Pancreas (tissue), 10 donors: ENCODE measurements around the gene FASN. TPM values are rescaled to one million over a fixed set of nuclear protein-coding genes. Genes with fewer than 3 reads are reported as not detected.

Experiments used
- ATAC-seq, 4 donors: fragments of 200-7000 bp; cut with Tn5 transposase; one replicate each; pipeline versions ENCODE4 v1.8.0 to v1.9.1; 2020; ENCODE audit warnings: mild to moderate bottlenecking in 4 of 4, moderate library complexity in 4 of 4
- DNase-seq, 6 donors: peaks; one replicate each; pipeline ENCODE4 v3.0.0-alpha.2; 2020
- FAIRE-seq: peaks from 2 replicates; lab custom pipeline; 2012; peaks lifted over from hg19 to GRCh38; lab: Jason Lieb, UNC
- H3K27ac ChIP-seq, 4 donors: fragments of 200-600 bp; sonication (generic); 1 replicate in 3 of 4; 2 replicates in 1 of 4; pipeline versions ENCODE4 v1.5.0 to v1.8.0; 2020
- H3K27me3 ChIP-seq, 4 donors: fragments of 200-600 bp; one replicate each; pipeline ENCODE4 v1.8.0; 2021
- H3K36me3 ChIP-seq, 3 donors: fragments of 200-600 bp; sonication (generic) in 1 of 3; one replicate each; pipeline versions ENCODE4 v1.5.0 to v1.8.0; 2020 to 2021
- H3K4me1 ChIP-seq, 3 donors: fragments of 200-600 bp; one replicate each; pipeline ENCODE4 v1.8.0; 2021
- H3K4me3 ChIP-seq, 4 donors: fragments of 200-600 bp; sonication (generic) in 2 of 4; one replicate each; pipeline versions ENCODE4 v1.5.0 to v1.8.0; 2020 to 2021
- H3K9me3 ChIP-seq, 4 donors: fragments of 200-600 bp; one replicate each; pipeline ENCODE4 v1.8.0; 2021
- WGBS, 2 donors: extraction: QIAGEN DNeasy Blood & Tissue Kit; methylation state at CpG; one replicate each; pipeline ENCODE4 v1.1.7; 2013; 5-methylcytosine and 5-hydroxymethylcytosine counted together
- intact Hi-C, 3 donors: fragments of 100-400 bp; cut with DNase I; formaldehyde crosslinking; loops; one replicate each; pipeline versions ENCODE4 v1.11.1 to v1.14.2; 2022
- polyA plus RNA-seq, 2 donors: library from polyadenylated mRNA; stranded (reverse); fragments of 200-250 nt; gene quantifications; one replicate each; pipeline ENCODE4 v1.2.3, GENCODE V29; 2013
- total RNA-seq, 6 donors: library from RNA; stranded (reverse); fragmentation: NEBNext Ultra II Directional in 4 of 6; extraction: Animal tissue kit (Norgen Biotek cat#: 25700) in 4 of 6; gene quantifications; one replicate each; pipeline versions ENCODE4 v1.2.1 to v1.2.4, GENCODE V29; 2021 to 2023
- TF ChIP-seq, protein P1 (sequence below), 4 donors: fragments of 200-600 bp; sonication (generic) in 3 of 4; IDR thresholded peaks; one replicate each; pipeline versions ENCODE4 v1.5.0 to v1.8.0; 2021; ENCODE audit warnings: antibody characterized with exemption in 4 of 4
- donor health status: healthy with polysubstance abuse.
- donor health status: DM: no; HTN: no; CAD: no; lungs with moderate emphysema.
- donor health status: DM: no; HTN: no; CAD: no.
- donor health status: control.
- donor health status: control.
- donor health status: Bipolar disorder and iron deficiency.
- donor health status: DM: yes; HTN: yes; CAD: no.
- donor health status: DM: no; HTN: no; CAD: no.
- donor health status: DM: no; HTN: no; CAD: no.
- donor health status: DM: yes; HTN: yes; CAD: no.

FASN gene
- total and polyA plus RNA-seq, 8 donors, result 12.4 to 69.4 (median 31.7) TPM

DNA sequence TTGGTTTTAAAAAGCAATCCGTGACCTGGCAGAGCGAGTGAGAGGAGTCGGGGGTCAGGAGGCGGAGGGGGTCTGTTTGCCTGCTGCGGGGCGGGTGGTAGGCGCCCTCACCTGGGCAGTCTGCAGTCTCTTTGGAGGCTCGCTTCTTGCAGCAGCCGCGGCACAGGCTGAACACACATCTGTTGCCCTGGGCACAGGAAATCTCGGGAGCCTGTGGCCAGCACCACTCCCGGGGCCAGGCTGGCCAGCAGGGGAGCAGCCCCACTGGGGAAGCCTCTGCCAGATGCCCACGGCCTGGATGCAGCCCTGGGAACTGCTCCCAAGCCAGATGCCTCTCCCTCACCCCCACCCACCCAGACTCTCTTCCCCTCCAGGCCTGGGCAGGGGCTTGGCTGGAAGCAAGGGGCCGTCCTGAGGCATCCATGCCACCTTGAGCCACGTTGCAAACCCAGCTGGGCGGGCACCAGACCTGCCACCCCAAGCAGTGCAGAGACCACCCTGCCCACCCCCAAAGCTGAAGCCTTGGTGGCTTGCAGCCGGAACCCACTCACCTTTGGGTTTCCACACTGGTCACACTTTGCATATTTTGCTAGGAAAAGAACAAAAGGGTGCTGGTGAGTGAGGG is 39.7 kb downstream of the FASN start:
- FAIRE-seq (no peak), ATAC-seq (no peak), DNase-seq (peak in 3 of 6 donors; percentile 9 to 68 (median 22))
- Histone ChIP-seq H3K9me3 (no peaks in the 10 kb centered on the region), H3K36me3 (peaks cover 0 to 42% (median 8%) of the 10 kb centered on the region in 3 donors), H3K4me1 (no peaks in the 10 kb centered on the region), H3K4me3 (no peak overlapping the region), H3K27me3 (no peaks in the 10 kb centered on the region), H3K27ac (no peak overlapping the region)
- TF ChIP-seq, protein P1, sequence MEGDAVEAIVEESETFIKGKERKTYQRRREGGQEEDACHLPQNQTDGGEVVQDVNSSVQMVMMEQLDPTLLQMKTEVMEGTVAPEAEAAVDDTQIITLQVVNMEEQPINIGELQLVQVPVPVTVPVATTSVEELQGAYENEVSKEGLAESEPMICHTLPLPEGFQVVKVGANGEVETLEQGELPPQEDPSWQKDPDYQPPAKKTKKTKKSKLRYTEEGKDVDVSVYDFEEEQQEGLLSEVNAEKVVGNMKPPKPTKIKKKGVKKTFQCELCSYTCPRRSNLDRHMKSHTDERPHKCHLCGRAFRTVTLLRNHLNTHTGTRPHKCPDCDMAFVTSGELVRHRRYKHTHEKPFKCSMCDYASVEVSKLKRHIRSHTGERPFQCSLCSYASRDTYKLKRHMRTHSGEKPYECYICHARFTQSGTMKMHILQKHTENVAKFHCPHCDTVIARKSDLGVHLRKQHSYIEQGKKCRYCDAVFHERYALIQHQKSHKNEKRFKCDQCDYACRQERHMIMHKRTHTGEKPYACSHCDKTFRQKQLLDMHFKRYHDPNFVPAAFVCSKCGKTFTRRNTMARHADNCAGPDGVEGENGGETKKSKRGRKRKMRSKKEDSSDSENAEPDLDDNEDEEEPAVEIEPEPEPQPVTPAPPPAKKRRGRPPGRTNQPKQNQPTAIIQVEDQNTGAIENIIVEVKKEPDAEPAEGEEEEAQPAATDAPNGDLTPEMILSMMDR (IDR thresholded peaks at IDR 0.05), result no peak
- intact Hi-C loops, result no loop called here
- WGBS, 2 donors, result 79 to 83% methylated on average over 17 of the region's 17 CpGs

DNA sequence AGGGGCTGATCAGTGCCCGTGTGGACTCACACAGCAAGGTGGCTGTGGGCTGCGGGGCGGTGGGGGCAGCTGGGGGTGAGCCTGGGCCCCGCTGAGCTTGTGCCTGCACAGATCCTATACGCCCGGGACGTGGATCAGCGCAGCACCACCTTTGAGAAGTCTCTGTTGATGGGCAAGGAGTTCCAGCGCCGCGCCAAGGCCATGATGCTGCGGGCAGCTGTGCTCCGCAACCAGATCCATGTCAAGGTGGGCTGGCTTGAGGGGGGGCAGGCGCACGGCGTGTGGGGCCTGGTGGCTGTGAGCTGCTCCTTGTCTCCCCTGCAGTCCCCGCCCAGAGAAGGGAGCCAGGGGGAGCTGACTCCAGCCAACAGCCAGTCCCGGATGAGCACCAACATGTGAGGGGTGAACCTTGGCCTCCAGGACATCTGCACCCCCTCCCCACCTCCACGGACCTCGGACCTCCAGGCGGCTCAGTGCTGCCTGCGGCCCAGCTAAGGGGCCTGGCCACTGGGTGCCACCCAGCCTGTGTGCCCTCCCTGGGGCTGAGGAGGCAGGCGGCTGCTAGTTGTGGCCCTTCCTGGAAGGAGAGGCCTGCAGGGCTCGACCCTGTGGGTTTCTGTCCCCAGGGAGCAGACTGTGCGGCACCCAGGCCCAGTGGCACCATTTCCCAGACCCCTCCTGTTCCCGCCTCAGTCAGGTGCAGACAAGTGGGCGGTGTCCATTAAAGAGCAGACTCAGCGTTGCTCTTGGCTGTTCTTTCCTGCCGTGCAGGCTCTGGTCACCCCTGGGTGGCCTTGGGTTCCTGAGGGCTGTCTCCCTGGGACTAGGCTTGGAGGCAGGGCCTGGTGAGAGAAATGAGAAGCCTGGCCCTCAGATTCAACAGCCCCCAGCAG is 41.1 kb downstream of the FASN start:
- FAIRE-seq, result no peak
- no peak overlapping the region for H3K4me3 ChIP-seq

DNA sequence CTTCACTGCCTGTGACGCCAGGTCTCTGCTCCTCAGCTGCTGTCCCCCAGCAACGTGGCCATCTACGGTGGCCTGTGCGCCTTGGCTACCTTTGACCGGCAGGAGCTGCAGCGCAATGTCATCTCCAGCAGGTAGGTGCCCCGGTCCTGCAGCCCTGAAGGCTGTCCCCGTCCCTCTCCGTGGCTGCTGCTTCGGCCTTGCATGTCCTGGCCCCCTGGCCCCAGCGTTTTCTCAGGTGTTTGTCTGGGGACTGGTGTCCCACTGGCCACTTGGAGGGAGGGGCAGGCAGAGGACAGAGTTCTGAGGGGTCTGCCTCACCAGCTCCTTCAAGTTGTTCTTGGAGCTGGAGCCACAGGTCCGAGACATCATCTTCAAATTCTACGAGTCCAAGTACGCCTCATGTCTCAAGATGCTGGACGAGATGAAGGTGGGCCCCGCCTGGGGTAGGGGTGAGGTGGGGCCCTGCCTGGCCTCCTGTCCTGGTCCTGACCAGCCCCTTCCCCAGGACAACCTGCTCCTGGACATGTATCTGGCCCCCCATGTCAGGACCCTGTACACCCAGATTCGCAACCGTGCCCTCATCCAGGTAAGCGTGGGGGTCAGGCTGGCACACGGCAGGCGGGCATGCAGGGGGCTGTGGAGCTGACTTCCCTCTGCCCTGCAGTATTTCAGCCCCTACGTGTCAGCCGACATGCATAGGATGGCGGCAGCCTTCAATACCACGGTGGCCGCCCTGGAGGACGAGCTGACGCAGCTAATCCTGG is 41.9 kb downstream of the FASN start:
- WGBS, 2 donors, result 90 to 93% methylated on average over 28 of the region's 28 CpGs
- H3K9me3 ChIP-seq, result no peaks in the 10 kb centered on the region
- no peak overlapping the region for H3K4me3 ChIP-seq
- H3K27ac ChIP-seq, result no peak overlapping the region
- TF ChIP-seq, protein P1 (IDR thresholded peaks at IDR 0.05), result no peak
- DNase-seq (peak in 3 of 6 donors; percentile 15 to 72 (median 33)), FAIRE-seq (no peak), ATAC-seq (no peak)
- H3K36me3 ChIP-seq, result peaks cover 0 to 40% (median 8%) of the 10 kb centered on the region in 3 donors
- H3K4me1 ChIP-seq, result peaks cover 0 to 8% (median 0%) of the 10 kb centered on the region in 3 donors
- intact Hi-C loops, result no loop called here
- no peaks in the 10 kb centered on the region for H3K27me3 ChIP-seq

More for the DNA sequence above, 41.1 kb downstream of the FASN start:
- Histone ChIP-seq H3K27me3 (no peaks in the 10 kb centered on the region), H3K27ac (no peak overlapping the region), H3K36me3 (peaks cover 0 to 42% (median 8%) of the 10 kb centered on the region in 3 donors), H3K4me1 (peaks cover 0 to 8% (median 0%) of the 10 kb centered on the region in 3 donors), H3K9me3 (no peaks in the 10 kb centered on the region)
- intact Hi-C loops, result no loop called here
- ATAC-seq, result no peak
- peak in 3 of 6 donors; percentile 13 to 73 (median 33) for DNase-seq
- TF ChIP-seq, protein P1 (IDR thresholded peaks at IDR 0.05), result no peak
- 84 to 85% methylated on average over 28 to 29 of the region's 29 CpGs for WGBS, 2 donors

DNA sequence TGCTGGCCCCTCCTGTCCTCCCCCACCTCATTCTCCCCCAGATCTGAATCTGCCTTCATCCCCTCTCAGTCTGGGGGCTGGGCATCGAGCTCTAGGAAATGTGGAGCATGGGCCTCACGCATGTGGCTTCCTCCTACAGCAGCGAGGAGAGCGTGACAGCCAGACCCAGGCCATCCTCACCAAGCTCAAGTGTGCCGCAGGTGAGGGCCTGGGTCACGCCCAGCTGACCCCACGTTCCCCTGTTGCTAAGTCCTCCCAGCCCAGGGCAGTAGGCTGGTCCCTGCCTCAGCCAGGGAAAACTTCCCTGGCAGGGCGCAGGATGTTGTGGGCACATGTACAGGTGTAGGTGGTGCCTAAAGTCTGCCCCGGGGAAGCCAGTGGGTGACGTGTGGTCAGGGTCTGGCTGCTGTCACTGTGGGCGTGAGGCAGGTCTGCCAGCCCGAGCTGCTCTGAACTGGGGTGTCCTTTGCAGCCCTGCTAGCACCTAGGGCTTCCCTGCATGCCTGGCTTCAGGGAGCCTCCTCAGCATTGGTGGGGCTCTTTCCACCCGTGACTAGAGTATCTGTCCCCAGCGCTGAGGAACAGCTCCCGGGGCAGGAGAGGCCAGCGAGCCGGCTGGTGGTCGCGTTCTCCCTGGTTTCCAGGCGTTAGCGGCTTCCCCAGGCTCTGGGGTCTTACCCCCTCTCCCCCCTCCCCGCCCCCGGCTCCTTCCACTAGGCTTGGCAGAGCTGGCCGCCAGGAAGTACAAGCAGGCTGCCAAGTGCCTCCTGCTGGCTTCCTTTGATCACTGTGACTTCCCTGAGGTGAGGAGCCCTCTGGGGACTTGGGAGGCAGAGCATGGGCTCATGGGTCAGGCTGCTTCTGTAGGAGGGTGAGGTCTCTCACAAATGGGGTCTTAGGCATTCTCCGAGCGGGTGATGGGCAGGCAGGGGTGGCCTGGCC is 42.7 kb downstream of the FASN start:
- DNase-seq (peak in 2 of 6 donors; percentile 15 to 26), FAIRE-seq (no peak), ATAC-seq (no peak)
- H3K36me3 ChIP-seq, result peaks cover 0 to 32% (median 8%) of the 10 kb centered on the region in 3 donors
- H3K27me3 ChIP-seq, result no peaks in the 10 kb centered on the region
- no peak overlapping the region for H3K27ac ChIP-seq
- H3K4me3 ChIP-seq, result no peak overlapping the region
- peaks cover 0 to 11% (median 0%) of the 10 kb centered on the region in 3 donors for H3K4me1 ChIP-seq
- TF ChIP-seq, protein P1 (IDR thresholded peaks at IDR 0.05), result no peak
- intact Hi-C loops, result no loop called here
- 88 to 89% methylated on average over 26 of the region's 26 CpGs for WGBS, 2 donors
- H3K9me3 ChIP-seq, result no peaks in the 10 kb centered on the region
